Liver (tissue), 9 donors: ENCODE data around the gene CYP2W1. TPM values are rescaled to one million over a fixed set of nuclear protein-coding genes. Genes with fewer than 3 reads are reported as not detected.

Experiments used
- DNase-seq: peaks from one replicate; pipeline ENCODE4 v3.0.0-alpha.2; 2017; ENCODE audit warnings: low spot score
- H3K27ac ChIP-seq, 2 donors: one replicate each; pipeline ENCODE4 v1.7.0; 2013; ENCODE audit warnings: inconsistent platforms in 2 of 2, low read length in 2 of 2, control low read depth in 1 of 2, low read depth in 1 of 2, mild to moderate bottlenecking in 1 of 2
- H3K27me3 ChIP-seq, 4 donors: one replicate each; pipeline versions ENCODE4 v1.6.1 to v1.7.0; 2013; ENCODE audit warnings: low read length in 3 of 4, inconsistent platforms in 1 of 4, mild to moderate bottlenecking in 1 of 4, moderate library complexity in 1 of 4; ENCODE audit not compliant: control insufficient read depth in 4 of 4, insufficient read depth in 4 of 4
- H3K36me3 ChIP-seq, 4 donors: one replicate each; pipeline versions ENCODE4 v1.6.1 to v1.7.0; 2013; ENCODE audit warnings: low read length in 3 of 4, mild to moderate bottlenecking in 3 of 4, low read depth in 1 of 4, moderate library complexity in 1 of 4; ENCODE audit not compliant: control insufficient read depth in 4 of 4, insufficient read depth in 3 of 4
- H3K4me1 ChIP-seq, 4 donors: one replicate each; pipeline versions ENCODE4 v1.6.1 to v1.7.0; 2013; ENCODE audit warnings: low read length in 3 of 4, mild to moderate bottlenecking in 3 of 4, moderate library complexity in 1 of 4; ENCODE audit not compliant: control insufficient read depth in 4 of 4, insufficient read depth in 4 of 4
- H3K4me3 ChIP-seq, 3 donors: one replicate each; pipeline versions ENCODE4 v1.6.1 to v1.7.0; 2013; ENCODE audit warnings: low read length in 3 of 3, control low read depth in 1 of 3, low read depth in 1 of 3, mild to moderate bottlenecking in 1 of 3
- H3K9ac ChIP-seq, 2 donors: one replicate each; pipeline ENCODE4 v1.7.0; 2013; ENCODE audit warnings: low read length in 2 of 2, mild to moderate bottlenecking in 2 of 2, moderate library complexity in 2 of 2, control low read depth in 1 of 2, low read depth in 1 of 2
- H3K9me3 ChIP-seq, 4 donors: one replicate each; pipeline versions ENCODE4 v1.6.1 to v1.7.0; 2013; ENCODE audit warnings: low read length in 3 of 4; ENCODE audit not compliant: control insufficient read depth in 4 of 4
- CTCF ChIP-seq: fragments of 150-350 bp; IDR thresholded peaks from 2 replicates; pipeline ENCODE4 v1.5.1; 2017; ENCODE audit warnings: improper control_type of control experiment, low read depth, low read length; ENCODE audit not compliant: missing input control
- EGR1 ChIP-seq, 2 donors: IDR thresholded peaks; 2 replicates each; pipeline ENCODE4 v1.6.1; 2016 to 2018; ENCODE audit warnings: antibody characterized with exemption in 2 of 2, low read depth in 2 of 2
- GABPA ChIP-seq, 2 donors: IDR thresholded peaks in 1 of 2; conservative IDR thresholded peaks in 1 of 2; 2 replicates each; pipeline ENCODE4 v1.6.1; 2016; ENCODE audit warnings: antibody characterized with exemption in 2 of 2, mild to moderate bottlenecking in 1 of 2, moderate library complexity in 1 of 2
- HNF4G ChIP-seq: IDR thresholded peaks from 2 replicates; pipeline ENCODE4 v1.6.1; 2016; ENCODE audit warnings: antibody characterized with exemption
- JUND ChIP-seq, 2 donors: IDR thresholded peaks; 2 replicates each; pipeline ENCODE4 v1.6.1; 2016; ENCODE audit warnings: antibody characterized with exemption in 2 of 2
- NR2F2 ChIP-seq: IDR thresholded peaks from 2 replicates; pipeline ENCODE4 v1.6.1; 2016; ENCODE audit warnings: antibody characterized with exemption
- RAD21 ChIP-seq, 2 donors: IDR thresholded peaks; 2 replicates each; pipeline ENCODE4 v1.6.1; 2016; ENCODE audit warnings: antibody characterized with exemption in 2 of 2, mild to moderate bottlenecking in 2 of 2
- REST ChIP-seq: IDR thresholded peaks from 2 replicates; pipeline ENCODE4 v1.6.1; 2016; ENCODE audit warnings: antibody characterized with exemption, mild to moderate bottlenecking
- RXRA ChIP-seq, 2 donors: IDR thresholded peaks; 2 replicates each; pipeline ENCODE4 v1.6.1; 2017 to 2018; ENCODE audit warnings: antibody characterized with exemption in 2 of 2, mild to moderate bottlenecking in 1 of 2
- SP1 ChIP-seq: IDR thresholded peaks from 2 replicates; pipeline ENCODE4 v1.6.1; 2018; ENCODE audit warnings: antibody characterized with exemption, mild to moderate bottlenecking
- TAF1 ChIP-seq: conservative IDR thresholded peaks from 2 replicates; pipeline ENCODE4 v1.6.1; 2016; ENCODE audit warnings: antibody characterized with exemption, mild to moderate bottlenecking
- YY1 ChIP-seq: IDR thresholded peaks from 2 replicates; pipeline ENCODE4 v1.6.1; 2016; ENCODE audit warnings: antibody characterized with exemption, mild to moderate bottlenecking
- WGBS: extraction: QIAGEN DNeasy Blood & Tissue Kit; methylation state at CpG from one replicate; pipeline ENCODE4 v1.1.7; 2013; 5-methylcytosine and 5-hydroxymethylcytosine counted together
- polyA plus RNA-seq, 2 donors: library from polyadenylated mRNA; stranded (reverse) in 1 of 2; unstranded in 1 of 2; fragments of 200-250 nt in 1 of 2; fragments of >200 nt in 1 of 2; fragmentation: Nextera tagmentation in 1 of 2; extraction: Ambion mirVana in 1 of 2; gene quantifications; one replicate each; pipeline versions ENCODE4 v1.2.1 to v1.2.3, GENCODE V29; 2013 to 2015
- total RNA-seq, 2 donors: library from RNA; depleted of rRNA; stranded (reverse); fragments of >200 nt; gene quantifications; one replicate each; pipeline ENCODE4 v1.2.3, GENCODE V29; 2014
- TF ChIP-seq, protein P1 (sequence below): IDR thresholded peaks from 2 replicates; pipeline ENCODE4 v1.6.1; 2016; ENCODE audit warnings: antibody characterized with exemption
- donor health status: healthy.
- donor health status: healthy.
- donor health status: healthy.
- donor health status: healthy.
- donor health status: healthy.

CYP2W1 gene
- total and polyA plus RNA-seq, 4 donors: 0.28 TPM; not detected in 3

GRCh38 chr7:1016577-1017531, 33.9 kb downstream of the CYP2W1 start (continued):
- no peak for TF ChIP-seq CTCF
- no peak for TF ChIP-seq GABPA (IDR thresholded peaks at IDR 0.05 in 1 of 2, conservative IDR thresholded peaks at IDR 0.05 in 1 of 2)
- no peak for TF ChIP-seq EGR1 (IDR thresholded peaks at IDR 0.05; ENCODE audit: low read depth in 2 of 2)

- 95% methylated on average over 34 of the region's 34 CpGs for WGBS
These were observed 34.8 kb downstream of the CYP2W1 start for GRCh38 chr7:1017586-1018333.

More at GRCh38 chr7:1017586-1018333, 34.8 kb downstream of the CYP2W1 start:
- H3K36me3 ChIP-seq: peaks cover 0 to 5% (median 0%) of the 10 kb centered on the region in 4 donors
- no peak overlapping the region for H3K9ac ChIP-seq
- no peak for DNase-seq
- no peaks in the 10 kb centered on the region for H3K27me3 ChIP-seq
- TF ChIP-seq YY1 (no peak), SP1 (no peak), REST (no peak), HNF4G (no peak), TAF1 (no peak), NR2F2 (no peak), RAD21 (IDR thresholded peaks at IDR 0.05) (no peak), CTCF (no peak), RXRA (IDR thresholded peaks at IDR 0.05) (no peak), JUND (IDR thresholded peaks at IDR 0.05) (no peak)
- TF ChIP-seq, protein P1, sequence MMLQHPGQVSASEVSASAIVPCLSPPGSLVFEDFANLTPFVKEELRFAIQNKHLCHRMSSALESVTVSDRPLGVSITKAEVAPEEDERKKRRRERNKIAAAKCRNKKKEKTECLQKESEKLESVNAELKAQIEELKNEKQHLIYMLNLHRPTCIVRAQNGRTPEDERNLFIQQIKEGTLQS: no peak
- H3K9me3 ChIP-seq: no peaks in the 10 kb centered on the region
- no peaks in the 10 kb centered on the region for H3K4me1 ChIP-seq
- no peak overlapping the region for H3K4me3 ChIP-seq
- no peak overlapping the region for H3K27ac ChIP-seq
